Stimulated activated CD8-positive, alpha-beta memory T cell treated with anti-CD3 and anti-CD28 coated beads, Interleukin-4, amount 100 ng/mL, for 24 hours (primary cell): ENCODE data around the gene MIOS.
A peak's percentile ranks its signal among the peaks of the same experiment; 100 is the strongest.

ENCODE experiments used
- DNase-seq: peaks from one replicate; pipeline ENCODE4 v3.0.0-alpha.2; 2020; ENCODE audit warnings: low read depth

The MIOS gene

GRCh38 chr7:7566651-7567611 lies at the start of gene MIOS:
MIOS (plus strand) TSS chr7:7566884; CDS start chr7:7572476, 5,592 bp downstream.
- DNase-seq: peak; percentile 75

DNA sequence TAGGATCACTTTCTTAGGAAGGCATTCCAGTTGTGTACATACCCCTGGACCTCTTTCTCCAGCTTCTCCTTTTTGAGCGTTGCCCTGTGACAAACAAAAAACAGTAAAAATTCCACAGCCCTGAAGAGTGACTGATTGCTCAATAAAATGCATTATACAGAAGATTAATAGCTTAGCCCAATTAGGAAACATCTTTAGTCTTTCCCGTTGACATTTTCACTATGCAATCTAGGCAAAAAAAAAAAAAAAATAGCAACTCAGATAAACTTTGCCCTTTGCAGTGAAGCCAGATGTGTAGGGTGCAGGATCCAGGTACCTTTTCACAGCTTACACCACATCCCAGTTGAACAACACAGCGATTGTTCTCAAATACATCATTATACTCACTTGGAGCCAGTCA lies 48.9 kb upstream of the MIOS start:
- DNase-seq: no peak

- no peak for DNase-seq
Measured at GRCh38 chr7:7519056-7519455, 47.6 kb upstream of the MIOS start.

- no peak for DNase-seq
Measured at GRCh38 chr7:7519528-7519927, 47.2 kb upstream of the MIOS start.

DNA sequence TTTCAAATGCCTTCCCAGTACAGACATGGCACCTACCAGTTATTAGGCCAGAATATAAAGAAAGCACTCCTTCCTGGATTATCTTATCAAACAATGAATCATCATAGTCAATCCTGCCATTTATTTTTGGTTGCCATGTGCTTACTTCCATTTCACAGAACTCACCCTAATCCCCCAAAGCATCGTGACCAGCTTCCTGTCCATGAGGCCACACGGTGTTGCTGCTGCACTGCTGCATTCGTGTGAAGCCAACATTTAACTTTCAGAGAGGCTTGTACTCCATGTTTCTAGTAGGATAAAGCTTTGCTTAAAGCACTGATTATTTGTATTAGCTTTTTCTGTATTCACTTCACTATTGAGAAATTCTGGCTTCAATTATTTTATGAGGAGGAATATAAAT lies 45.4 kb upstream of the MIOS start:
- no peak for DNase-seq

- DNase-seq: no peak
Measured at GRCh38 chr7:7522421-7522820, 44.3 kb upstream of the MIOS start.

DNA sequence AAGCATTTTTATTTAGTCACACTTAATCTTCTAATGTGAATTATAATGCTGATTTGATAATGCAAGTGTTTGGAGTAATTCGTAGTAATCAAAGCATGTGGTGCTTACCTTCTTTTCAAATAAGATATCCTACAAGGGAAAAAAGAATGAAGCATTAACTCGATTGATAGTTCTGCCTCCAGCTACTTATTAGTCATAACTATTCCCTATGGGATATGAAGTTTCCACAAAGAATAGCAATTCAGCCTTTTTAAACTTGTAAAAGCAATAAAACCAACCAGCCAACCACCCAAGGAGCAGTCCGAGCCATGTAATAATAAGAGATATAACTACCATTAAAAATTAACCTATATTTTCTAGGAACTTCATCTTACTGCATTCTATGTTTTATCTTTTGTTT lies 42.6 kb upstream of the MIOS start:
- DNase-seq: no peak

DNA sequence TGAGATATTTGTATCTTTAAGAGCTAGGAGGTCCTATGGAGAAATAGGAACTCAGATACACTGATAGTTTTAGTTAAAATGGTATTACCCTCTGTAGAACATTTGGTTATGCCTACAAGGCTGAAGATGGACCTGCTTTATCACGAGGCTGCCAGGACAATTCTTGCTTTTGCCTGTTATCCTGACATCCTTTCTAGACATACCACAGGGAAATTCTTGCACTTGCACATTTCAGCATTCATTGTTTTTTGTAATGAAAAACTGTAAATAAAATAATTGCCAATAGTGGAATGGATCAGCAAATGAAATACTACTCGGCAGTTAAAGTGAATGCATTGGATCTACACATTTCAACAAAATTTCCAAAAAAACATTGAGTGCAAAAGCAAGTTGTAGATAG lies 40.7 kb upstream of the MIOS start:
- no peak for DNase-seq

- DNase-seq: no peak
Measured at GRCh38 chr7:7527047-7527446, 39.6 kb upstream of the MIOS start.

DNA sequence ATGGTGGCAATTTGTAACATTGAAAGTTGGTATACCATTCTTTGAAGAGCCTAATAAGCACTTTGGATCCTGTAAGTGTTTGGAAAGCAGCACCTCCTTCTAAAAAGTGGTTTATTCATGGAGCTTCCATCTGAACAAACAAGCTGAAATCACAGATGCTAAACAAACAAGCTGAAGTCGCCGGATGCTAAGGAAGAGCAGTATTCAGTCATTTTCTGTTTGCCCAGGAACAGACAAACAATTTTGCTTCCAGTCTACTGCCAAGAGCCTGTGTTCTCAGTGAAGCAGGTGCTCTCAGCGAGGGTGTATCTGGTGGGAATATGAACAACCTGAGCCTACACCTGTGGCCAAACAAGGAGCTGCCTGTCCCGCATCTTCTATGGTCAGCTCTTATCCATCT lies 37.4 kb upstream of the MIOS start:
- DNase-seq: no peak

- DNase-seq: no peak
Measured at GRCh38 chr7:7533831-7534430, 32.8 kb upstream of the MIOS start.

- no peak for DNase-seq
Measured at GRCh38 chr7:7535691-7536090, 31.0 kb upstream of the MIOS start, which contains the start of gene COL28A1. COL28A1 (minus strand) TSS chr7:7535873; CDS start chr7:7532875, 2,998 bp downstream.

- no peak for DNase-seq
Measured at GRCh38 chr7:7536396-7537019, 30.2 kb upstream of the MIOS start.

DNA sequence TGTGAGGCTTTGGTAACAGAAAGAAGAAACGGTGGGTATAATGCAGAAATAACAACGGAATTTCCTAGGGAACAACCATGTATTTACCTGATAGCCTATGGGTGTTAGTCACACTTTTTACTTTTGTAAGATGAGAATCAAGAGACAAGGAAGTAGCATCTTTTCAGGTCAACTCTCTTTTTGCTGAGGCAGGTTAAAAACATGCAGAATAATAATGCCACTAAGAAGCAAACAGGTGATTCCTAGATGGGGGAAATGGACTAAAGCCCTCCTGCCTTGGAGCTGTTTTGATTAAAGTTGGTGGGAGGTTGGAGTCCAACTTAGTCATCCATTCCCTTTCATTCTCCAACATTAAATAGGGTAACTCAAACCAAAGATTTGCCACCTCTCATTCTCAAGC lies 29.0 kb upstream of the MIOS start:
- DNase-seq: no peak

DNA sequence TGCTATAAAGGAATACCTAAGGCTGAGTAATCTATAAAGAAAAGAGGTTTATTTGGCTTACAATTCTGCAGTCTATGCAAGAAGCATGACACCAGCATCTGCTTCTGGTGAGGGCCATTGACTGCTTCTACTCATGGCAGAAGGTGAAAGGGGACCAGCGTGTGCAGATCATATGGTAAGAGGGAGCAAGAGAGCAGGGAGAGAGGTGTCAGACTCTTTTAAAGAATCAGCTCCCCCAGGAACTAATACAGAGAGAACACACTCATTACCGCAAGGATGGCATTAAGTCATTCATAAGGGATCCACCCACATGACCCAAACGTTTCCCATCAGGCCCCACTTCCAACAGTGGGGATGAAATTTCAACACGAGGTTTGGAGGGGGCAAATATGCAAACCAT lies 27.5 kb upstream of the MIOS start:
- DNase-seq: no peak

DNA sequence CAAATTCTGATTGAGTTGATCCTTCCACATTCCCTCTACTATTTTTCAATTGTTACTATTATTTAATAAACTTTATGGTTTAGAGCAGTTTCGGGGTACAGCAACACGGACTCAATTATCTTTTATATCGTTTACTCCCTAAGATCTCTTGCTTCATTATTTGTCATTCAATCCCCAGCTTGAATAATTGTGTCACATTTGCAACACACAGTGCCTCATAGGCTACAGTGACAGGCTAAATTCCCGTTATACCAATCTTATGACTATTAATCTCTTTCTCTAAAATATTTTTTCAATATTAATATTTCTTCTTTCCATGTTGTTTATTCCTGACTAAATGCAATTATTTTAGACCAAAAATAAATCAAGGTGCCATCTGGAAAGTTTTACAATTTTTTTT lies 27.0 kb upstream of the MIOS start:
- DNase-seq: no peak

DNA sequence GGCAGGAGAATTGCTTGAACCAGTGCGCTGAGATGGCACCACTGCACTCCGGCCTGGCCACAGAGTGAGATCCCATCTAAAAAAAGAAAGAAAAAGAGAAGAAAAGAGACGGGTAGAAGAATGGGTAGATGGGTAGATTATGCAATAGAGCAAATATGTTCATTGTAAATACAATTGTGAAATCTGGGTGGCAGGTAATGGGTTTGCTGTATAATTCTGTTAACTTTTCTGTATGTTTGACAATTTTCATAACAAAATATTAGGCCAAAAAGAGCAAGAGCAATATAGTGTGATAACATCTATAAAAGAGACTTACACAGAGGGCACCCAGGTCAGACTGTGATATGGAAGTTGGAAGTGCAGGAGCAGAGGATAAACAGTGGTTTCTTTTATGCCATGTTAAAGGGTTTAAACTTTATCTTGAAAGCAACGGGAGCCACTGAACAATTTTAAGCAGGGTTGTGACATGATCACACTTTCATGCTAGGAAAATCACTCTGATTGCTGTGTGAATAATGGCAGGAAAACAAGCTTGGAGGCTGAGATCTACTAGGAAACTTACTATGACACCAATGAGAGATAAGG lies 24.3 kb upstream of the MIOS start:
- DNase-seq: no peak

- no peak for DNase-seq
Measured at GRCh38 chr7:7548407-7548806, 18.3 kb upstream of the MIOS start.

DNA sequence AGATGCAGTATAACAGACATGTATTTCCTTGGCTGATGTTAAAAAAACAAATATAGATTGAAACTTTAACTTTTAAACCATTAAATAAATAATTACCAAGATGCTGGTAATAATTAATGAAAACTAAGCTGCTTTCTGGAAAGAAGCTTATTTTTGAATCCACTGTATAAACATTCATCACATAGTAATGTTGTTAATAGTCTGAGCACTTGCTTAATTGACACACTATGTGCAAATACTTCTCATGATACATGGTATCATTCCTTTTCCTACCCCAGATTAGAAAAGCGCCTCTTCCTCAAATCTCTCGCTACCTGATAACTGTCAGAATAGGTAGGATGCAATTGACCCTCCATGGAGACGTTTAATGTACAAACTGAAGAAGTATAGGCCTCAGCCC lies 16.0 kb upstream of the MIOS start:
- DNase-seq: no peak

DNA sequence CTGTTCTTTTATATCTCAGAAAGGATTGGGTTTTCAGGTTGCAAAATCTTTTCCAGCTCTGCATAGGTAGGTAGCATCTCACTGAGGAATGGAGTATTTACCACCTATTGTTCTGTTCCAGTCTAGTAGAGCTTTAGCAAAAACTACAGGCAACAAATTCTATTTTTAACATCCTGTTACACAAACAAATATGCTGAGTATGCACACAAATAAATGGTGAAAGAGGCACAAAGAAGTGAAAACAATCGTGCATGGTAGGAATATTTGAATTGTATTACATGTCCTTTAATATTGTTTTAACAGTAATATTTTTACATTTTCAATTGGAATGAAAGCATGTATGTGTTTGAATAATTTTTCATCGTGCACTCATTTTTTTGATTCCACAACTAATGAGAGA lies 14.5 kb upstream of the MIOS start:
- DNase-seq: no peak

DNA sequence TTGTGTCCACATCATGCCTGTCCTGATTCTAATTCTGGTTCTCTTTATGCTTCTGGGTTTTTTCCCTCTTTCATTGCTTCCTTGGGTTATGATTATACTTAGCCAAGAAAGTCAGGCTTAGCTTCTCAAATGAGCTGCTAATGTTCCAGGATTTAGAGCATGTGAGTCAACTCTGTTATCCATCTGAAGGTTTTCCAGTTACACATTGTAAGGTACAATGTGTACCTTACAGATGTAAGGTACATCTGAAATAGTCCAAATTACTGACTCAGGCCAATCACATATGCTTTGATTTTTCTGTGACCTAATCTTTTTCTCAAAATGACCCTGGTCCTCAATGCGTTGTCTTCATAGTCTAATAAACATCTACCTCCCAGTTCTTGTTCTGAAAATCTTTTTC lies 13.3 kb upstream of the MIOS start:
- no peak for DNase-seq

DNA sequence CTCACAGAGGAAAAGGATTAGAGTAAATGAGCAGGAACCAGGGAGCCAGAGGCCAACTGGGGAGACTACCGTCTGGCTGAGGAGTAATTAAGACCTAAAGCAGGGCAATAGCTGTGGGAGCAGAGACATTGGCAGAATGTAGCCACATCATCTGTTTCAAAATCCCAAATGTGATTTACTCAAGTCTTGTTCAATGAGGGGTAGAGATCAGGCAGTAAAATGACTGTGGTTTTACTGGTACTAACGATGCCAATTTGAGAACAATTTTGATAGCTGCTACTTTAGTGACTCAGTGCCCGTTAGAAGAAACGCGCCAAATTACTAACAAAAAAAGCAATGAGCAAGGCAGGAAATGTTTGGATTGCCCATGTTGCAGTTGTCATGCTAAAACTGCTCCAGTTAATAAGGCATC lies 12.7 kb upstream of the MIOS start:
- no peak for DNase-seq
